Nephron (organoid): ENCODE measurements around the gene TNS3.

Source experiments
- H3K27ac Mint-ChIP-seq, 3 experiments: 2 replicates each; pipeline ENCODE4 v1.8.0; 2020; ENCODE audit warnings: mixed read lengths in 3 of 3, mild to moderate bottlenecking in 2 of 3, moderate library complexity in 1 of 3
- H3K27me3 Mint-ChIP-seq: 2 replicates; pipeline ENCODE4 v1.8.0; 2021; ENCODE audit warnings: low read depth, mild to moderate bottlenecking, moderate library complexity, mixed read lengths
- H3K36me3 Mint-ChIP-seq: 2 replicates; pipeline ENCODE4 v1.8.0; 2020; ENCODE audit warnings: low read depth, mixed read lengths
- H3K4me1 Mint-ChIP-seq: 2 replicates; pipeline ENCODE4 v1.8.0; 2020; ENCODE audit warnings: mixed read lengths
- H3K4me3 Mint-ChIP-seq, 3 experiments: 2 replicates each; pipeline ENCODE4 v1.8.0; 2020; ENCODE audit warnings: mild to moderate bottlenecking in 3 of 3, mixed read lengths in 3 of 3, moderate library complexity in 2 of 3
- H3K9me3 Mint-ChIP-seq: 2 replicates; pipeline ENCODE4 v1.8.0; 2020; ENCODE audit warnings: mixed read lengths
- CTCF ChIP-seq, 3 experiments: fragments of 200-600 bp; sonication (generic); IDR thresholded peaks; one replicate each; pipeline ENCODE4 v1.5.0; 2021; ENCODE audit warnings: antibody characterized with exemption in 3 of 3; ENCODE audit not compliant: unreplicated experiment in 3 of 3

The TNS3 gene

DNA sequence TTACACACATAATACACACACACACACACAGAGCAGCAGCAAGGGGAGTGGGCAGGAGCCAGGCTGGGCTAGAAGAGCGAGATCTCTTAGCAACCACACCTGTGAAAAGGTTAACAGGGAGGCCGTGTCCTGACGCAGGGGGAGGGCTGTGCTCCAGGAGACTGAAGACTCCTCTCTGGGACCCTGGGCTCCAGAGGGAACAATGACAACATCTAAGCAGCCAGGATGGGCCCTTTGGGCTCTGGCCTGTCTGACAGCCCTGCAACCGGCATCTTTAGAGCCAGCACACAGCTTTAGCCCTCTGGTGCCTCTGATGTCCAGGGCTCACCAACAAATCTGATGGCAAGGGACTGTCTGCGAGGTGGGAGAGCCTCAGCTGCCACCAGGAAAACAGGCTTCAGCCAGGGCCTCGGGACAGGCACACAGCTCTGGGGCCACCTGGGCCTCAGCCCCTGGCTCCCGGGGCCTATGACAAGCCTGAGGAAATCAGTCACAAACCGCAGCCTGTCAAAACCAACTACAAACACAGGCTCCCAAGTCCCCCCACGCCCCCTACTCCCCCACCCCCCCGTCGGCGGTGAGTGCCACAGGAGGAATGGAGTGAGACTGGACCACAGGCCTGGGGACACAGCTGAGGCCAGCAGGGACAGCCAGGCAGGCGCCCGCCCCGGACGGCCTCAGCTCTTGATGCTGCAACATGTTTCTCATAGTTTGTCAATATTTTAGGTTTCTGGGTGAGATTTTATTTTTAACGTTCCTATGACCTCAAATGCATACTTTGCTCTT lies 102.8 kb downstream of the TNS3 start:
- H3K4me3 Mint-ChIP-seq: no peak overlapping the region
- H3K4me1 Mint-ChIP-seq: peaks cover 44% of the 10 kb centered on the region
- H3K27ac Mint-ChIP-seq: peak overlapping the region; percentile 10 to 49 (median 43)
- H3K36me3 Mint-ChIP-seq: peaks cover 3% of the 10 kb centered on the region
- H3K9me3 Mint-ChIP-seq: no peaks in the 10 kb centered on the region
- no peaks in the 10 kb centered on the region for H3K27me3 Mint-ChIP-seq
- no peak for TF ChIP-seq CTCF (IDR thresholded peaks at IDR 0.05; ENCODE audit: unreplicated experiment in 3 of 3)

DNA sequence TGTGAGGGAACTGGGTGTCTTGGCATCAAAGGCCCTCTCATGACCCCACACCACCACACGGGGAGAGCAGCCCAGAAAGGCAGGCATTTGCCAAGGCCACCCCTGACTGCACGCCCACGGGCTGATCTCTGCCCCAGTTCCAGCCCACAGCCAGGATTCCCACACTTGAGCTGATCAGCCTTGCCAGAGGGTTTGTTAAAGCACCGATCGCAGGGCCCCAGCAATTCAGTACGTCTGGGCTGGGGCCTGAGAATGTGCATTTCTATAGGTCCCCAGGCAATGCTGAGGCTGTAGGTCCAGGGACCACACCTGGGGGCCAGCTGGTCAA lies 103.9 kb downstream of the TNS3 start:
- H3K27ac Mint-ChIP-seq: peak overlapping the region; percentile 10 to 77 (median 35)
- H3K36me3 Mint-ChIP-seq: peaks cover 3% of the 10 kb centered on the region
- H3K27me3 Mint-ChIP-seq: no peaks in the 10 kb centered on the region
- peaks cover 38% of the 10 kb centered on the region for H3K4me1 Mint-ChIP-seq
- no peak overlapping the region for H3K4me3 Mint-ChIP-seq
- H3K9me3 Mint-ChIP-seq: no peaks in the 10 kb centered on the region
- no peak for TF ChIP-seq CTCF (IDR thresholded peaks at IDR 0.05; ENCODE audit: unreplicated experiment in 3 of 3)

GRCh38 chr7:47477191-47478016 lies 104.5 kb downstream of the TNS3 start:
- Mint-ChIP-seq H3K36me3 (no peaks in the 10 kb centered on the region), H3K4me3 (no peak overlapping the region), H3K27ac (peak overlapping the region in 2 of 3 experiments; percentile 30 to 77), H3K27me3 (no peaks in the 10 kb centered on the region), H3K9me3 (no peaks in the 10 kb centered on the region), H3K4me1 (peaks cover 32% of the 10 kb centered on the region)
- no peak for TF ChIP-seq CTCF (IDR thresholded peaks at IDR 0.05; ENCODE audit: unreplicated experiment in 3 of 3)

GRCh38 chr7:47475880-47476227 lies 106.1 kb downstream of the TNS3 start:
- Mint-ChIP-seq H3K27ac (peak overlapping the region in 2 of 3 experiments; percentile 9 to 30), H3K27me3 (no peaks in the 10 kb centered on the region), H3K4me1 (peaks cover 19% of the 10 kb centered on the region), H3K36me3 (no peaks in the 10 kb centered on the region), H3K4me3 (no peak overlapping the region), H3K9me3 (no peaks in the 10 kb centered on the region)
- TF ChIP-seq CTCF (IDR thresholded peaks at IDR 0.05; ENCODE audit: unreplicated experiment in 3 of 3): no peak

GRCh38 chr7:47474937-47475879 lies 106.7 kb downstream of the TNS3 start:
- Mint-ChIP-seq H3K4me3 (no peak overlapping the region), H3K27me3 (no peaks in the 10 kb centered on the region), H3K4me1 (peaks cover 20% of the 10 kb centered on the region), H3K9me3 (no peaks in the 10 kb centered on the region), H3K36me3 (no peaks in the 10 kb centered on the region), H3K27ac (peak overlapping the region in 2 of 3 experiments; percentile 9 to 30)
- no peak for TF ChIP-seq CTCF (IDR thresholded peaks at IDR 0.05; ENCODE audit: unreplicated experiment in 3 of 3)
